DOHH2 (cell line): ENCODE results near the gene MARCHF9.
A peak's percentile ranks its signal among the peaks of the same experiment; 100 is the strongest.

ENCODE experiments used
- H3F3A ChIP-seq: fragments of 200-600 bp; sonication (generic), shearing (Covaris generic); 2 replicates; pipeline ENCODE4 v1.6.0; 2016; ENCODE audit warnings: antibody characterized with exemption, mild to moderate bottlenecking; ENCODE audit not compliant: control insufficient read depth, insufficient read depth
- H3K27ac ChIP-seq: fragments of 200-600 bp; sonication (generic); 2 replicates; pipeline ENCODE4 v1.5.1; 2014; ENCODE audit warnings: low read depth, mild to moderate bottlenecking, low read length, moderate library complexity
- H3K27me3 ChIP-seq: fragments of 200-600 bp; sonication (generic); 2 replicates; pipeline ENCODE4 v1.6.1; 2014; ENCODE audit warnings: mild to moderate bottlenecking, low read length, mixed read lengths; ENCODE audit not compliant: control insufficient read depth
- H3K36me3 ChIP-seq: fragments of 200-600 bp; sonication (generic); 2 replicates; pipeline ENCODE4 v1.6.1; 2014; ENCODE audit warnings: mild to moderate bottlenecking, low read length, moderate library complexity, mixed read lengths; ENCODE audit not compliant: control insufficient read depth
- H3K4me1 ChIP-seq: fragments of 200-600 bp; sonication (generic); 2 replicates; pipeline ENCODE4 v1.6.1; 2014; ENCODE audit warnings: mild to moderate bottlenecking, low read length, mixed read lengths; ENCODE audit not compliant: control insufficient read depth
- H3K4me2 ChIP-seq: fragments of 200-600 bp; sonication (generic); 2 replicates; pipeline ENCODE4 v1.6.0; 2014; ENCODE audit warnings: mild to moderate bottlenecking, low read length, moderate library complexity
- H3K4me3 ChIP-seq: fragments of 200-600 bp; sonication (generic); 2 replicates; pipeline ENCODE4 v1.5.1; 2014; ENCODE audit warnings: mild to moderate bottlenecking, low read length, mixed read lengths
- H3K79me2 ChIP-seq: fragments of 200-600 bp; sonication (generic); 2 replicates; pipeline ENCODE4 v1.6.1; 2014; ENCODE audit warnings: mild to moderate bottlenecking, low read length, mixed read lengths; ENCODE audit not compliant: control insufficient read depth
- H3K9me2 ChIP-seq: fragments of 200-600 bp; sonication (generic); replicated peaks from 2 replicates; pipeline ENCODE4 v1.6.1; 2014; ENCODE audit warnings: mild to moderate bottlenecking, low read length, mixed read lengths; ENCODE audit not compliant: control insufficient read depth
- H3K9me3 ChIP-seq: fragments of 200-600 bp; sonication (generic); 2 replicates; pipeline ENCODE4 v1.6.1; 2014; ENCODE audit warnings: antibody characterized with exemption, low read length, mixed read lengths; ENCODE audit not compliant: control insufficient read depth, insufficient read depth
- H4K20me1 ChIP-seq: fragments of 200-600 bp; sonication (generic); 2 replicates; pipeline ENCODE4 v1.6.0; 2014; ENCODE audit warnings: low read depth, mild to moderate bottlenecking, antibody characterized with exemption, low read length, moderate library complexity; ENCODE audit not compliant: control insufficient read depth, insufficient read depth
- EZH2phosphoT487 ChIP-seq: fragments of 200-600 bp; sonication (generic); IDR thresholded peaks from 2 replicates; pipeline ENCODE4 v1.6.1; 2017; ENCODE audit warnings: borderline replicate concordance, mild to moderate bottlenecking, antibody characterized with exemption, low read length, moderate library complexity, mixed read lengths
- TF ChIP-seq, protein P1 (sequence below): fragments of 200-600 bp; sonication (generic); IDR thresholded peaks from one replicate; pipeline ENCODE4 v1.5.1; 2014; ENCODE audit warnings: antibody characterized with exemption, mild to moderate bottlenecking, low read depth, low read length; ENCODE audit not compliant: poor library complexity, severe bottlenecking

Gene MARCHF9

DNA sequence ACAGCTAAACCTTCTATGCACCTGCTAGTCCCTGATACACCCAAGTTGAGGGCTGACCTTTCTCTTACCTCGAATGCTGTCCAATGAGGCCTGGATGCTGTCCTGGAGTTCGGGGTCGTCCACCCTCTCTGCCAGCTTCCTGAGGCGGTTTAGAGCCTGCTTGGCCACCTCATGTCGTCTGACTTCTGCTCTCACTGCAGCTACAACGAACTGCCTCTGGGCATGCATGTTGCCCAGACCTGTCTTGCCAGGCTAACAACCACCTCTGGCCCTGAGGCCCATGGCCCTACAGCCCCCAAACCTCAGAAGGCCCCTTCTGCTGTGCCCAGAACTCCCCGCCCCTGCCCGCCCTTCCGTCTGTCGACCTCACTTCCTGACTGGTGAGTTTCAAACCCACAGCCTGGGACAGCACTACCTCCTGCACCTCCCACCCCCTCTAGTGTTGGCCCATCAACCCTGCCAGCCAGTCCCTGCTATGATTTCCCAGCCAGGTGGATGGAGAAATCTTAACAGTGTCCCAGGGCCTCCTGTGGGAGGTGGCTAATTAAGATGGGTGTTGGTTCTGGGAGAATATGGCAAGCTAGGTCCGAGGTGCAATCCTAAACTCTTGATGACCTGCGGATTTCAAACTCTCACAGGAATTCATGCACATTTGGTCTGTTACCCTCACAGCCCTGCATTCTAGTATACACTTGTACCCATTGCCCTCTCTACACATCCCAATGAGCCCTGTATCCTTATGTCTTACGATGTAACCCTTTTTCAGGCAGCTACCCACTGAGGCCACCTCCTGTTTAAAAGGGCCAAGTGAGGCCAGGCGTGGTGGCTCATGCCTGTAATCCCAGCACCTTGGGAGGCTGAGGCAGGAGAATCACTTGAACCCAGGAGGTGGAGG lies 12.8 kb upstream of the MARCHF9 start:
- H3K4me2 ChIP-seq: peak overlapping the region; percentile 93
- peak overlapping the region; percentile 83 for H3K4me3 ChIP-seq
- H3K27ac ChIP-seq: peak overlapping the region; percentile 43
- peaks cover 20% of the 10 kb centered on the region for H3K36me3 ChIP-seq
- no peaks in the 10 kb centered on the region for H3K27me3 ChIP-seq
- H3K9me2 ChIP-seq: no peaks in the 10 kb centered on the region
- no peaks in the 10 kb centered on the region for H4K20me1 ChIP-seq
- H3K9me3 ChIP-seq: no peaks in the 10 kb centered on the region
- peaks cover 61% of the 10 kb centered on the region for H3K4me1 ChIP-seq
- peaks cover 18% of the 10 kb centered on the region for H3F3A ChIP-seq
- no peak for TF ChIP-seq EZH2phosphoT487
- TF ChIP-seq, protein P1, sequence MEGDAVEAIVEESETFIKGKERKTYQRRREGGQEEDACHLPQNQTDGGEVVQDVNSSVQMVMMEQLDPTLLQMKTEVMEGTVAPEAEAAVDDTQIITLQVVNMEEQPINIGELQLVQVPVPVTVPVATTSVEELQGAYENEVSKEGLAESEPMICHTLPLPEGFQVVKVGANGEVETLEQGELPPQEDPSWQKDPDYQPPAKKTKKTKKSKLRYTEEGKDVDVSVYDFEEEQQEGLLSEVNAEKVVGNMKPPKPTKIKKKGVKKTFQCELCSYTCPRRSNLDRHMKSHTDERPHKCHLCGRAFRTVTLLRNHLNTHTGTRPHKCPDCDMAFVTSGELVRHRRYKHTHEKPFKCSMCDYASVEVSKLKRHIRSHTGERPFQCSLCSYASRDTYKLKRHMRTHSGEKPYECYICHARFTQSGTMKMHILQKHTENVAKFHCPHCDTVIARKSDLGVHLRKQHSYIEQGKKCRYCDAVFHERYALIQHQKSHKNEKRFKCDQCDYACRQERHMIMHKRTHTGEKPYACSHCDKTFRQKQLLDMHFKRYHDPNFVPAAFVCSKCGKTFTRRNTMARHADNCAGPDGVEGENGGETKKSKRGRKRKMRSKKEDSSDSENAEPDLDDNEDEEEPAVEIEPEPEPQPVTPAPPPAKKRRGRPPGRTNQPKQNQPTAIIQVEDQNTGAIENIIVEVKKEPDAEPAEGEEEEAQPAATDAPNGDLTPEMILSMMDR: peak; percentile 69
- H3K79me2 ChIP-seq: peaks cover 41% of the 10 kb centered on the region

DNA sequence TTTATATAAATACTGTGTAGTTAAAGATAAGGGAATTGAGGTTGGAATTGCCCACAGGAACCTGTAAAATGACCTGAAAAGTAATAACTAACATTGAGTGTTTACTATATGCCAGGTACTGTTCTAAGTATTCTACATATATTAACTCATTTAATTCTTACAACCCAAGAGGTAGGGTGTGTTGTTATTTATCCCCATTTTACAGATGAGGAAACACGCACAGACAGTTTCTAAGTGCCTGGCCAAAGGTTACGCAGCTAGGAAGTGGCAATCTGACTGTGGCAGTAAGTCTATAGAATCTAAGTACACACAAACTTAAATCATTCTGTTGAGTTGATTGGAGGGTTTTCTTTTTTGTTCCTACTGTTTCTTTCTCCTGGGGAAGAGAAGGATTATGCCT lies 11.1 kb upstream of the MARCHF9 start:
- Histone ChIP-seq H3K79me2 (peaks cover 41% of the 10 kb centered on the region), H3K9me2 (no peaks in the 10 kb centered on the region), H3K36me3 (peaks cover 36% of the 10 kb centered on the region), H3K27ac (peak overlapping the region; percentile 56), H3K4me2 (peak overlapping the region; percentile 77), H3K27me3 (no peaks in the 10 kb centered on the region), H4K20me1 (no peaks in the 10 kb centered on the region), H3F3A (peaks cover 29% of the 10 kb centered on the region), H3K4me3 (peak overlapping the region; percentile 93), H3K9me3 (no peaks in the 10 kb centered on the region), H3K4me1 (peaks cover 61% of the 10 kb centered on the region)
- TF ChIP-seq, protein P1: no peak

DNA sequence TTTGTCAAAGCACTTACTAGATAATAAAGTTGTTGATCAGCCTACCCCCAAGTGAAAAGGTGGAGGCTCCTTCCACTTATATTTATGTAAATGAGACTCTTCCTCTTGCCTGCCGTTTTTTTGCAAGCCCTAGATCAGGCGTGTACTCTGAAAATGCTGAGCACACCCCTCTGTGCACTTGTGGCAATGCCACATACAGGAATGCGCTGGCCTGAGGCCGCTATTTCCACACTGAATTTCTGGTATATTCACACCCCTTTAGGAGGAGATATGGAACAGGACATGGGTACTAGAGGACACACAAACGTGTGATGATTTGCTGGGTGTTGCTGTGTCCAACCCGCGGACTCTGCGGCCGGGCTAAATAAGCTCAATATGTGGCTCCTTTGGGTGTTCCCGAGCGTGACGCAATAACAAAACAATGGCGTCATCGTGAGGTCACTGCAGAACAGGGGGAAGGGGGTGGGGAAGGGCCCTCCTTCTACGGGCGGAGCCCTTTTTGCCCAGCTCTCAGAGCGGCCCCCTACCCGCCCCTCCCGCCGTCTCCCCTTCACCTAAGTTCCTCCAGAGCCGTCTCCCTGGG lies 10.6 kb upstream of the MARCHF9 start:
- no peak for TF ChIP-seq EZH2phosphoT487
- TF ChIP-seq, protein P1: no peak
- H3K4me1 ChIP-seq: peaks cover 61% of the 10 kb centered on the region
- H3K79me2 ChIP-seq: peaks cover 41% of the 10 kb centered on the region
- no peaks in the 10 kb centered on the region for H3K27me3 ChIP-seq
- peak overlapping the region; percentile 56 for H3K27ac ChIP-seq
- H3K4me3 ChIP-seq: peak overlapping the region; percentile 93
- H3K4me2 ChIP-seq: peak overlapping the region; percentile 77
- no peaks in the 10 kb centered on the region for H4K20me1 ChIP-seq
- H3K9me3 ChIP-seq: no peaks in the 10 kb centered on the region
- peaks cover 41% of the 10 kb centered on the region for H3K36me3 ChIP-seq
- no peaks in the 10 kb centered on the region for H3K9me2 ChIP-seq
- peaks cover 29% of the 10 kb centered on the region for H3F3A ChIP-seq
